ENCODE data around the gene SGIP1. TPM values are rescaled to one million over a fixed set of nuclear protein-coding genes. Genes with fewer than 3 reads are reported as not detected.

SGIP1 gene
- total RNA-seq, 1 donor from 2014 or later = 7.0 TPM

DNA sequence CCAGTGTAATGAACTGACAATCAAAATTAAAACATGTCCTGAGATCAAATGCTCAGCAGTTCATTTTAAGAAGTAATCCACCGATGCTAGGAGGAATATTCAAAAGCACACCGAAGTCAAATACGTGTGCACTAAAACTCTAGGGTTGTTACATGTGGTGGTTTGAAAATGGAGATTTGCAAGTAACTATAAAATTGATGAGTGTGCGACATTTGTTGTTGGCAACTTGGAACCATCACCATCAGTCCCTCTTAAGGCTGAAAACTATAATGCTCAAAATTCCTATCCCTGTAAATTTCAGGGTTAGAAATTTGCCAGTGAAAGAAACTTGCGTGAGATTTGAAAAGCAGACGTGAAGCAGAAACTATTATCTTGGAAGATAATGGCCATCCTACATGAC lies 13.3 kb upstream of the SGIP1 start:
- DNase-seq (ENCODE audit: low spot score) = no peak

DNA sequence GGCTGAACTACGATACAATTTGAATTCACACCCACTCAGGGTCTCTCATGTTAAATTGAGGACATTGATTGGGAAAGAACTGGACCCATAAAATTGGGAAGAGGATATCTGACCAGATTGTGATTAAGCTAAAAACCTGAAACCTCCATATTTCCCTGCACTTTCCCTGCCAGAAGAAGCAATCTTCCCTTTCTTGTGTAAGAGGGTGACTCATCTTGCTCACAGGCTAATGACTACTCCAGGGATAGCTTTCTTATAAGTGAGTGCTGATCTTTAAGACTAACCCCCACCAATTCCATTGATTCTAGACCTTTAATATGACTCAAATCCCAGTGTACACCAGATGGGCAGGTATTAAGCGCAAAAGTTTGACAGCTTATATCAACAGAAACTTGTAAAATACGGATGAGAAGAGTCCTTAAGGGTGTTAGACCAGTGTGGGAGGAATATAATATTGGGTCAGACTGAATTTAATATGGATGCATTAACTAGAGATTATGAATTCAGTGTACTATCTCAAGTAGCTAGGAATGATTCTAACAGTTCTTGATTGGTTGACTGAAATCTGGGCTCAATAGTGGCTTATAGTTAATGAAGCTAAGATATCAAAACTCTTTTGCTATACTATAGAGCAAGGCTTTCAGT lies 12.1 kb upstream of the SGIP1 start:
- intact Hi-C loops (cut with DNase I) = no loop called here

More for the DNA sequence above, 13.3 kb upstream of the SGIP1 start:
- intact Hi-C loops (cut with DNase I) = no loop called here

DNA sequence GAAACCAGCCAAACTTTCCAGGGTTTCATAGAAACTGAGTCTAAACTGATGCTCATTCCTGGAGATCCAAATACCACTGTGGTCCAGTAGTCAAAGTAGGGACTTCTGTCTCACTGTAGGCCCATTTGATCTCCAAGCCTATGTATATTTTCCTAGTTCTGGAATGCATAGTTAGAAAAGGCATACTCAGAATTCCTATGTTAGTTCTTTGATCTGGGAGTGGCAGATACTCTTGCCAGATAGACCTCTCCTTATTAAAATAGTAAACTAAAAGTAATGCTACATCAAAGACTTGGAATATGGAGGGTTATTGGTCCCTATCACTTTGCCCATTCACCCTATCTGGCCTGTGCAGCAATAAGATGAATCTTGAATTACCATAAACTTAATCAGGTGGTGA lies 10.4 kb upstream of the SGIP1 start:
- no peak for DNase-seq (ENCODE audit: low spot score)
- intact Hi-C loops (cut with DNase I) = no loop called here

More for the DNA sequence above, 12.1 kb upstream of the SGIP1 start:
- no peak for DNase-seq (ENCODE audit: low spot score)

DNA sequence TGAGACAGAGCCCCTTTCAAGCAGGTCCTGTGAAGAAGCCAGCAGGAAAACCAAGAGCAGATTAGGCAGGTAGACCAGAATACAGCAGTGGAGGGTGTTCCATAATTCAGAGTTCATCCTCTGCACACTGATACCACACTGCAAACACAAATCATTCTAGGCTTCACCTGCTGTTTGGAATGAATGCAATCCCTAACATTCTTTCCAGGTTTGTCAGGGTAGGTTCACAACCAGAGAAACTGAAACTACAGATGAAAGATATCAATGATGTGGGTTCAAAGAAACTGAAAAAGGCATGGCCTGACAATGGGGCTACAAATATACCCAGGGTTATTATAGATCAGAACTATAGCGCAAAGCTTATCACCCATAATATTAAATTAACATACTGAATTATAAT lies 8.9 kb upstream of the SGIP1 start:
- intact Hi-C loops (cut with DNase I) = no loop called here
- no peak for DNase-seq (ENCODE audit: low spot score)

DNA sequence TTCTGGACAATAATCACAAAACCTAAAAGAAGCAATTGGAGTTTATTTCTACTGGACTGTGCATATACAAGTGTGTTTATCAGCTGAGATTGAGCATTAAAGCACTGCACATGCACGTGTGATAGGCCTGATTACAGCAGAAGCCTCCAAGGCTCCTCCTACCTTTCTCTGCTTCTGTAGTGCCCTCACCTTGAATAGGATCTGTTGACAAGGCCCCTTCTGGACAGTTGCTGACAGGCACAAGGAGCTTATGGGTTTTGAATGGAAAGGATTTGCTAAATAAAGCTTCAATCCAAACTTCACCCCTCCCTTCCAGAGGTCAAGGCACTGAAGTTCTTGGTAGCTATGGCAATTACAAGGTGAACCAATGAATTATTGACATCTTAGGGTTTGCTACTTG lies 7.9 kb upstream of the SGIP1 start:
- DNase-seq (ENCODE audit: low spot score) = no peak
- intact Hi-C loops (cut with DNase I) = no loop called here

DNA sequence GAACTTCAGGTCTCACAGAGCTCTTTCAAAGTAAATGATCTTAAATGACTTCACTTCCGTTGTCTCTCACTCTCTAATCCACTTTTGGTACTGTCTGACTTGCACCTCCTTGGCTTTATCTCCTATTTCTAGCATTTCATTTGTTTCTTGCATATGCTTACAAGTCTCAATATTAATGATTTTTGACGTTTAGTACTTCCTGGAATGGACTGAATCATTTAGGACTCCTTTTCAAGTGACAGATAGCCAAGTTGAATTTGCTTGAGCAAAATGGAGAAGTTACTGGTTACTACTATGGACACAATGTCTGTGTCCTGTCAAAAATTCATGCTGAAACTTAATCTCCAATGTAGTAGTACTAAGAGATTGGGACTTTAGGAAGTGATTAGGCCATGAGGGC lies 7.0 kb upstream of the SGIP1 start:
- intact Hi-C loops (cut with DNase I) = no loop called here
- DNase-seq (ENCODE audit: low spot score) = no peak

DNA sequence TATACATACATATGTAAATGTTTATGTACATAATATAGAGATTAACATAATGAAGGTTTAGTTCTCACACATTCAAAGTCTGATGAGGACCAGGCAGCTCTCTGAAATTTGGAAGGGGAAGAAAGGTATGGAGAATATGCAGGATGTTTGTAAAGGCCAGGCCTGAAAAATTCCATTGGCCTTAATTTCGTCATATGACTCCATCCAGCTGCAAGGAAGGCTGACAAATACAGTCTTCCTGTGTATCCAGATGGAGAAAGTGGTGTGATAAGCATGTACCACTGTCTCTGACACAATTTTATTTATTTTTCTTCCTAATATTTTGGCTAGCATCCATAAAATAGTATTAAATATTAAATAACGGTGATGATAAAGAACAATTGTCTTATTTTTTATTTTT lies 6.3 kb upstream of the SGIP1 start:
- no peak for DNase-seq (ENCODE audit: low spot score)
- intact Hi-C loops (cut with DNase I) = no loop called here

DNA sequence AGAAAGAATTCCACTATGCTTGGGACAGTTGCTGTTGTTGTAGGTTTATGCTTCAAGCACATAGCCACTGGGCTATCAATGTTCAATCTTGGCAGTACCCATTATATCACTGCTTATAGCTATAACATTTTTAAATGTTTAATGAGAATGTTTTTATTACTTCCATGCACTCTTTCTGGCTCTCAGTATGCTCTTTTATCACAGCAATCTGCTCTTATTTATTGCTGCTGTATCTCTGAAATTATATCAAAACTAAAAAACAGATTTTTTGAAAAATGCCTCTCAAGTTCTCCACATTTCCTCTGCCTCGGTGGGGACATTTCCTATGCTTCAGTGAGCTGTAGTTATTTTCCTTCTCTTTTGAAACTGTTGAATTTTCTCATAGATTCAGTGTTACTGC lies 5.4 kb upstream of the SGIP1 start:
- intact Hi-C loops (cut with DNase I) = no loop called here
- no peak for DNase-seq (ENCODE audit: low spot score)

DNA sequence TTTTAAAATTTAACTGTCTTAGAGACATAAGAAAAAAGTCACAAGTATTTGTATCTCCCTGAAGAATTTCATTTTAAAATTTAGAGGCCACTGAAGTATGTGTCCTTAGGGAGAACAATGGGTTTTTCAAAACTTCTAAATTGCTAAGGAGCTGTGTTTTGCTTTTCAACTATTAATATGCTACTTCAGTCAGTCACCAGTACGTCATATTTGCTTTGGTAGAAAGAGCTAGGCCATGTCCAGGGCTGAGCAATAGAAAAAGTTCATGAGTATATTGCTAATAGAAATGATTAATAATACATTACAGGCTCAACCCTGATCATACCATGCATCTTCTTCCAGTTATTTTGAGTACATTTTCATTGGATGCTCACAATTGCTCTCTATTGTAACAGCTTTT lies 1.7 kb upstream of the SGIP1 start:
- no peak for DNase-seq (ENCODE audit: low spot score)
- intact Hi-C loops (cut with DNase I) = loop anchor here (5.0 kb wide), 1 partner anchor 90 kb away; no protein-coding TSS in a partner anchor

DNA sequence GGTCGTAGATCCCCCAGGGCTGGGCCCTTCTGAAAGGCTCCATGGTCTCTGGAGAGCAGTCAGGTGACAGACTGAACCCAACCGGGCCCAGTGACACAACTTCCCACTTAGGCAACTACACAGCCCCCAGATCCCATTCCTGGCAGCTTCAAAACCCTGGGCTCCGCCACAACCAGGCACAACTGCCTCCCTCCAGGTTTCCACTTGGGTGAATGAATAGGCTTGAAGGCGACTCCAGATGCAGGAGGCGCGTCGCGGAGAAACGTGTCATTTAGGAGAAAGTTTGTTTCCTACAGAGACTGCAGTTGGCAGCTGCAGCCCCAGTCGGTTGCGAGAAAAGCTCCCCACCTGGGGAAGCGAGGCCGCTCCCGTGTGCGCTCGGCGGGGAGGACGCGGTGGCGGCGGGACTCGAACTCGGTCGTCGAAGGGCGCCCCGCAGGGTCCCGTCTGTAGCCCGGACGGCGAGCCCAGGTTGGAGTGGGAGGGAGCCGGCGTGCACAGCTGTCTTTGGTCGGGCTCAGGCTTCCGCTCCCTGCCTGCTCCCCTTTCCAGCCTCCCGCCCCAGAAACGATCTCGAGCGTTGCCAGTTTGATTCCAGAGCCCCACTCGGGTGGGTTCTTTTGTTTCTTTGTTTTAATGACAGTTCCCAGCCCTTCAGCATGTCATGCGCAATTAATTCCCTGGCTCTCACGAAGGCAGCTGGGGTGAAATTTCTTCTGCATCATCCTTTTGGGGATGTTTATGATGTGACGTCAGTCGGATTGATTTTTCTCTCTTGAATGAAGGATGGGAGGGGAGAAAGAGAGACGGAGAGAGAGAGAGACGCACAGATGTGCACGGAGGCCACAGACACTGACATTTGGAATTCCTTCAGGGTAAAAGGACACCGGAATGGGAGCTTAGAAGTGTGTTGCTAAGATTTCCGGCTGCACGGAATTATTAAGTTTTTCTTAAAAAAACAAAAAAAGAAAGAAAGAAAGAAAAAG lies 862 bp upstream of the SGIP1 start:
- intact Hi-C loops (cut with DNase I) = loop anchor here (5.0 kb wide), 1 partner anchor 89 kb away; no protein-coding TSS in a partner anchor
- peak; percentile 73 for DNase-seq (ENCODE audit: low spot score)

DNA sequence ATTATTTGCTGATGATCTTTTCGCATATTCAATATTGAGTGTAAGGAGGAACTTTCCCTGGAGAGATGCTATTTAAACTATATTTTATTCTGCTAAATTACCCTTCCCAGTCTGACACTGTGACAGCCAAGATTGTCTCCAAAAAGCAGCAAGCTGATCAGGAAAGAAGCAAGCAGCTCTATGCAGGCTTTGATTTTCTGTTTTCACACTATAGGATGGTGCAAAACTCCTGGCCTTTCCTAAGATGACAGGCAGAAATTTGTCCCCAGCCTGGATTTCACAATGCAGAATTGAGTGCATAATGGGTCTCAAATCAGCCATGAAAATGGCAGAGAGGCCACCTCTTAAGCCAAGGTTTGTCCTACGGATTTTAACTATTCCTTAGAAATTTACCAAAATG lies 1.1 kb downstream of the SGIP1 start:
- intact Hi-C loops (cut with DNase I) = no loop called here
- no peak for DNase-seq (ENCODE audit: low spot score)

DNA sequence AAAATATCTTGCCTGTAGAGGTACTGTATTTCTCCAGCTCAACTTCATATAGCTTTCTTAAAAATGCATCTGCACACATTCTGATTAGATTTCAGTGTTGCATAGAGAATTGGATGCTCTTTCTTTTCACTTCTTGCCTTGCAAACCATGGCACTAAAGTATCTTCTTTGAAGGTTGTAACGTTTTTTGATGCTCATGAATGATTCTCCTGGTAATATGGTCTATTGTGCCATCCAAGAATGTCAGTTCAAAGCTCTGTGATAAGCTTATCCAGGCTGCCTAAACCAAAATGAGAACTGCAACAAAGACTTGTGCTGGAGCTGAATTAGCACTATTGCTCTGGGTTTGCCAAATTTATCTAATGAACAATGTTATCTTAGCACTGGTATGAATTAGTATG lies 1.9 kb downstream of the SGIP1 start:
- no peak for DNase-seq (ENCODE audit: low spot score)
- intact Hi-C loops (cut with DNase I) = no loop called here

DNA sequence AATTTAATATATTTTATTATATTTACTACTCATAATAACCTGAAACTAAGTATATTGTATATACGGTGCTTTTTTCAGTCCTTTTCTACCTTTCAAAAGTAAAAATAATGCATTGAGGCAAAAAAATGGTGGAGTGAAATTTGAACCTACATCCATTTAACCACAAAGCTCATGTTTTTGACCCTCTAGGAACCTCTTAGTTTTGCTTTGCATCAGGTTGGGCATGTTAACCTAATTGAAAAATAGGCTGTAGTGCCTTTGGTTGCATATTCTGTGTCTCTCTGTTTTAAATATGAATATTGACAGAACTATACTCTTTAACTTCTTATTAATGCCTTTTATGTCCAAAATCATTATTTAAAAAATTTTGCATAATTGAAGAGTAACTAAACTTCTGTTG lies 3.8 kb downstream of the SGIP1 start:
- intact Hi-C loops (cut with DNase I) = no loop called here

DNA sequence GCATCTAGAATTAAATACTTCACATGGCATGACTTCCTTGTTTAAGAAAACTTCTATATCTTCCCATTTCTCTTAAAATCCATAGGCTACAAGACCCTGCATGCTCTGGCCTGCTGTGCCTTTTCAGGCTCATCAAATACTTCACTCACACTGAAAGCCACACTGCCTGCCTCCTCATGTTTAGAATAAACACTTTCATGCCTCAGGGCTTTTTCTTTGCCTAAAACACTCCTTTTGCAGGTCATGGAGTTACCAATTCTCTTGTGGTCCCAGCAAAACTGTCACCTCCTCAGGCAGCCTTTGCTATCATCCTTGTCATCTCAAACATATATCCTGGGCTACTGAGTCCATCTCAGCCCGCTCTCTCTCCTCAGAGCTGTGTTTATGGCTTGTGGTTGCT lies 5.5 kb downstream of the SGIP1 start:
- intact Hi-C loops (cut with DNase I) = no loop called here
- no peak for DNase-seq (ENCODE audit: low spot score)

More for the DNA sequence above, 3.8 kb downstream of the SGIP1 start:
- no peak for DNase-seq (ENCODE audit: low spot score)

DNA sequence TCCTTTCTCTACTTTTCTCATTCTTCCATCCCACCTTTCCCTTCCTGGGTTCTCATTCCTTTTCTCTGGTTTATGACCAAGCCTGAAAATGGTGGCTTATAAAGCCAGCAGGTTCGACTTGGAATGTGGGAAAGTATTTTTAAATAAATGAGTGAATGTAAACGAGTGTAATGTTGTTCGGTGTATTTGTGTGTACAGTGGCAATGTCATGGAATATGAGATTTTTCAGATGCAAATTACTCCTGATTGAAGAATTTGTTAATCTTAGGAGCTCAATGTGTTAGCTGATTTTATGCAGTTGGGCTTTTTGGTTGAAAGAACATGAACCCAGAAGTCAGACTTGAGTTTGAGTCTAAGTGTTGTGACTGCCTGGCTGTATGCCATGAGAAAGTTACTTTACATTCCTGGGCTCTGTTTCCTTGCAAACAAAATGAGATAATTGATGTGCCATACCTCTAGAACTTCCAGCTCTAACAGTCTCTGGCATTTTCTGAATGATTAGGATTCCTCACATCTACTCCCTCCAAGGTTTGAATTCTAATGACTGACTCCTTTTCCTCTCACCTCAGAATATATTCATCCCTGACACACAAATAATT lies 6.6 kb downstream of the SGIP1 start:
- intact Hi-C loops (cut with DNase I) = loop anchor here (5.0 kb wide), 2 partner anchors 137 to 278 kb away; no protein-coding TSS in a partner anchor
- DNase-seq (ENCODE audit: low spot score) = no peak

DNA sequence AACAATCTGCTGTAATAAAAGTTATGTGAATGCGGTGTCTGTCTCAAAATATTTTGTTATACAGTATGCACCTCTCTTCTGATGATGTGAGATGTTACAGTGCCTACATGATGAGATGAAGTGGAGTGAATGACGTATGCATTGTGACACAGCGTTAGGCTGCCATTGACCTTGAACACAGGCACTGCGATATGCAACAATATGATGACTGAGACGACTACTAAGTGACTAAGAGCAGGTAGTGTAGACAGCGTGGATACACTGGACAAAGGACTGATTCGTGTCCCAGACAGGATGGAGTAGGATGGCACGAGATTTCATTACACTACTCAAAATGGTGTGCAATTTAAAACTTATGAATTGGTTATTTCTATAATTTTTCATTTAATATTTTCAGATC lies 8.4 kb downstream of the SGIP1 start:
- intact Hi-C loops (cut with DNase I) = loop anchor here (5.0 kb wide), 2 partner anchors 135 to 280 kb away; no protein-coding TSS in a partner anchor
- DNase-seq (ENCODE audit: low spot score) = no peak

DNA sequence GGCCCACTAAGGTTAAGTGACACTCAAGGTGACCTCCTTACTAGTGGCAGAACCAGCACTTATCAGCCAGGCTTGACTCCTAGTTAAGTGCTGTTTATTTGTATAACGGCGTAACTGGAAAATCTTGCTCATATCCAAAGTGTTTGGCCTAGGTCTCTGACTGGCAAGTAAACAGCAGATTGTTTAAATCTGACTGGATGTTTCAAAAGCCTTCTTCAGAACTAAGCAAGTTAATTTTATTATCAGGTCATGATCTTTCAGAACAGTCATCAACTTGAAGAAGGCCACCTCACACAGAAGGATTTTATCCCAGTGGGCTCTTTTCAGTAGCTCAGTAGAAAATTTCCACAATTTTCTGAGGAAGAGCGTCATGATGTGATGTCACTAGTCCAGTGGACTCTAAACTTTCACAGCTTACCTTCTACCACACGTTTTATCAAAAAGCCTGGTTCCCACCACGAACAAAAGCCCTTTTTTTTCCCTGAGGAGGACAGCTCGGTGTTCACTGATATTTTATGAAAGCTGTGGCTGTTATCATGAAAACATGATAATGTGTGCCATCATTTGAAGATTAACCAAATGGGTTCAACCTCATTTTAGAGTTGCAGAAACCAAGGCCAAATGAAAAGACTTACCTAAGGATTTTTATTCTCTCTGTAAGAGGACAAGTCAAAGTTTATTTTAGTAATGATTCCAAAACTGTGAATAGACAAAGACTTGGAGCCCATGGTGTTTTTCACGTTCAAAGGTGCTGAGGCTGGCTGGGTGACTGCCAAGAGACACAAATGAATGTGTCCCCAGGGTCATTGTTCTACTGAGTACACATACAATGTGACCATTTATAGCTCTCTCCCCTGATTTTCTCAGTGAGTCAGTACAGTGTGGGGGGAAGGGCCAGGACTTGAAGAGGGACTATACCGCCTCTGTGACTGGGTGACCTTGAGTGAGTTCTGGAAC lies 9.1 kb downstream of the SGIP1 start:
- DNase-seq (ENCODE audit: low spot score) = peak; percentile 77
- intact Hi-C loops (cut with DNase I) = loop anchor here (5.0 kb wide), 2 partner anchors 134 to 281 kb away; no protein-coding TSS in a partner anchor

DNA sequence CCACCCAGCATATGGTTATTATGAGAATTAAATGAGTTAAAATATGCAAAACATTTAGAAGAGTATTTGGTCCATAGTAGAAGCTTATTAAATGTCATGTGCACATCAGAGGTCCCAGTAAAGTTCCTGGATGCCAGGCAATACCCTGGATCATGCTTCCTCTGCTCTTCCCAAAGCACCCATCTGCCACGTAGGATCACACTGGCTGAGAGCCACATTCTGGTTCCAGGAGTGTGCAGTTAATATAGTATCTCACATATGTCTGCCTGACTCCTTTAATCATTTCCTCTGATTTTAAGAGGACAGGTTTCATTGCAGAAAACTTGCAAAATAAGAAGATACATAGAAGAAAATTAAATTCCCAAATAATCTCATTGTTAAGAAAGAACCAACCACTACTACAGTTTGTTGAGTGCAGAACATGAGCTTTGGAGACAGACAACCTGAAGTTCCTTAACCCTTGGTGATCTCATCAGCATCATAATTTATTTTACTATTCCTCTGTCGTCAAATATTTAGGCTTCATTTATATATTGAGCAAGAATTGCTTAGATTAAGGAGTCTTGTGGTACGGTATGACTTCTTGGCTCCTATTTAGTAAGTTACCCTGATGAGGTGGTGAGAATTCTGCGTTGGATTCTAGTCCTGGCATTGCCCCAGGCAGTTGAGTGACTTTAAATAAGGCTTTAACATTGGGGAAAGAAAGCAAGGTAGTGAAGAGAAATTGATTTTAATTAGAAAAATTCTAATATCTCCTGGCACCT lies 12.3 kb downstream of the SGIP1 start:
- intact Hi-C loops (cut with DNase I) = no loop called here

More for the DNA sequence above, 12.3 kb downstream of the SGIP1 start:
- no peak for DNase-seq (ENCODE audit: low spot score)

Data from cardiac septum (tissue), 1 donor.